Measurements from ENCODE around the gene ZNF512.
"Not testable (repeated sequence)": the region's sequence is repeated elsewhere in the genome, so short reads cannot be mapped to it uniquely, and the experiment has no call there.

DNA sequence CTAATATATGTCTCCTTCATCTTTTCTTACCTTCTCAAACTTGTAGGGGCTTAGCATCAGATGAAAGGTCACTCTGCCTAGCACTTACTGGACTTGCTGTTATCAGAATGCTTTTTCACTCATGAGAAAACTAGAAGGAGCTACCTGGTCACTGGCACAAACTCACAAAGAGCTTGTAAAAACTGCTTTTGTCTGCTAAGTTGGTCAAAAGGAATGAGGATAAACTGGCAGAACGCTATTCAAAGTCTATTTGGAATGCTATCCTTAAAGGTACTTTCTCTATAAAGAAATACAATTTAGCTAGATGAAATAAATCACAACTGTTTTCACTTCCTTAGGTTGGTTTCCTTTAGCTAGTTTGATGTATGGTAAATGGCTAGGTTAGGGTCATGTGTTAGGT is 43.5 kb downstream of the ZNF512 start:
- TF ChIP-seq, protein P1, sequence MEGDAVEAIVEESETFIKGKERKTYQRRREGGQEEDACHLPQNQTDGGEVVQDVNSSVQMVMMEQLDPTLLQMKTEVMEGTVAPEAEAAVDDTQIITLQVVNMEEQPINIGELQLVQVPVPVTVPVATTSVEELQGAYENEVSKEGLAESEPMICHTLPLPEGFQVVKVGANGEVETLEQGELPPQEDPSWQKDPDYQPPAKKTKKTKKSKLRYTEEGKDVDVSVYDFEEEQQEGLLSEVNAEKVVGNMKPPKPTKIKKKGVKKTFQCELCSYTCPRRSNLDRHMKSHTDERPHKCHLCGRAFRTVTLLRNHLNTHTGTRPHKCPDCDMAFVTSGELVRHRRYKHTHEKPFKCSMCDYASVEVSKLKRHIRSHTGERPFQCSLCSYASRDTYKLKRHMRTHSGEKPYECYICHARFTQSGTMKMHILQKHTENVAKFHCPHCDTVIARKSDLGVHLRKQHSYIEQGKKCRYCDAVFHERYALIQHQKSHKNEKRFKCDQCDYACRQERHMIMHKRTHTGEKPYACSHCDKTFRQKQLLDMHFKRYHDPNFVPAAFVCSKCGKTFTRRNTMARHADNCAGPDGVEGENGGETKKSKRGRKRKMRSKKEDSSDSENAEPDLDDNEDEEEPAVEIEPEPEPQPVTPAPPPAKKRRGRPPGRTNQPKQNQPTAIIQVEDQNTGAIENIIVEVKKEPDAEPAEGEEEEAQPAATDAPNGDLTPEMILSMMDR (IDR thresholded peaks at IDR 0.05) = not testable (repeated sequence)
- TF ChIP-seq POLR2A (IDR thresholded peaks at IDR 0.05) = not testable (repeated sequence)

All from uterus (tissue), 2 donors.